GM19351 (cell line): Measurements from ENCODE around the gene TMEM109.
A peak's percentile ranks its signal among the peaks of the same experiment; 100 is the strongest.

ENCODE experiments used
- ATAC-seq: cut with Tn5 transposase; IDR thresholded peaks from one replicate; pipeline ENCODE4 v1.9.1; 2021; ENCODE audit warnings: mild to moderate bottlenecking, moderate library complexity; ENCODE audit not compliant: unreplicated experiment

TMEM109 gene

GRCh38 chr11:60878245-60879101 lies 35.5 kb upstream of the TMEM109 start:
- no peak for ATAC-seq

- ATAC-seq, result no peak
Measured at GRCh38 chr11:60879104-60879503, 34.9 kb upstream of the TMEM109 start.

- ATAC-seq, result no peak
Measured at GRCh38 chr11:60879971-60880588, 33.9 kb upstream of the TMEM109 start.

- no peak for ATAC-seq
Measured at GRCh38 chr11:60880643-60881282, 33.2 kb upstream of the TMEM109 start.

GRCh38 chr11:60887556-60887955 lies 26.4 kb upstream of the TMEM109 start:
- ATAC-seq, result no peak

GRCh38 chr11:60889869-60890311 lies 24.1 kb upstream of the TMEM109 start:
- no peak for ATAC-seq

- ATAC-seq, result no peak
Measured at GRCh38 chr11:60890696-60891095, 23.3 kb upstream of the TMEM109 start.

GRCh38 chr11:60891103-60891741 lies 22.7 kb upstream of the TMEM109 start:
- no peak for ATAC-seq

- ATAC-seq, result no peak
Measured at GRCh38 chr11:60895687-60896086, 18.3 kb upstream of the TMEM109 start.

GRCh38 chr11:60897496-60897895 lies 16.5 kb upstream of the TMEM109 start:
- ATAC-seq, result no peak

GRCh38 chr11:60899046-60899936 lies 14.7 kb upstream of the TMEM109 start:
- no peak for ATAC-seq

- no peak for ATAC-seq
Measured at GRCh38 chr11:60899977-60900376, 14.0 kb upstream of the TMEM109 start.

GRCh38 chr11:60900673-60901404 lies 13.1 kb upstream of the TMEM109 start:
- no peak for ATAC-seq

GRCh38 chr11:60902625-60903024 lies 11.3 kb upstream of the TMEM109 start:
- ATAC-seq, result no peak

GRCh38 chr11:60905047-60905446 lies 8.9 kb upstream of the TMEM109 start:
- no peak for ATAC-seq

GRCh38 chr11:60905551-60906113 lies 8.3 kb upstream of the TMEM109 start:
- no peak for ATAC-seq

GRCh38 chr11:60906132-60906972 lies 7.6 kb upstream of the TMEM109 start, which contains the start of gene PRPF19:
TSS of gene PRPF19 (minus strand) at chr11:60906585. CDS start at chr11:60906382, 203 bp downstream.
- peak; percentile 69 for ATAC-seq

GRCh38 chr11:60908803-60909202 lies 5.2 kb upstream of the TMEM109 start:
- no peak for ATAC-seq
